T-helper 1 cell treated with Interleukin-12 subunit alpha and Interleukin-12 subunit beta and Interleukin-4 antibody, amounts not matched to agents 30 ng/mL and 1 ng/mL, for 36 hours (primary cell): ENCODE results near the gene KRTAP10-3. TPM values are rescaled to one million over a fixed set of nuclear protein-coding genes. Genes with fewer than 3 reads are reported as not detected.
"Not testable (repeated sequence)": the region's sequence is repeated elsewhere in the genome, so short reads cannot be mapped to it uniquely, and the experiment has no call there.

ENCODE experiments used
- intact Hi-C: fragments of 100-400 bp; cut with micrococcal nuclease; formaldehyde crosslinking; loops from one replicate; pipeline ENCODE4 v1.15.1; 2024
- total RNA-seq: library from RNA; stranded (reverse); gene quantifications from 2 replicates; pipeline ENCODE4 v1.2.3, GENCODE V29; 2022

Gene KRTAP10-3
- total RNA-seq, 1 donor from 2014 or later = not detected

- intact Hi-C loops = no loop called here
These were observed 7.8 kb downstream of the KRTAP10-3 start for GRCh38 chr21:44550807-44551206.

GRCh38 chr21:44550285-44550684, 8.3 kb downstream of the KRTAP10-3 start:
- intact Hi-C loops = not testable (repeated sequence)

- intact Hi-C loops = no loop called here
These were observed 8.9 kb downstream of the KRTAP10-3 start for GRCh38 chr21:44549525-44550211.

- intact Hi-C loops = no loop called here
These were observed 9.7 kb downstream of the KRTAP10-3 start for GRCh38 chr21:44548922-44549321.

GRCh38 chr21:44548381-44548780, 10.2 kb downstream of the KRTAP10-3 start:
- intact Hi-C loops = no loop called here

GRCh38 chr21:44547656-44548331, 10.8 kb downstream of the KRTAP10-3 start:
- intact Hi-C loops = no loop called here

GRCh38 chr21:44544566-44544965, 14.0 kb downstream of the KRTAP10-3 start:
- intact Hi-C loops = no loop called here

GRCh38 chr21:44542716-44543115, 15.9 kb downstream of the KRTAP10-3 start:
- intact Hi-C loops = no loop called here

- intact Hi-C loops = no loop called here
These were observed 17.8 kb downstream of the KRTAP10-3 start for GRCh38 chr21:44540741-44541288.

- intact Hi-C loops = no loop called here
These were observed 18.5 kb downstream of the KRTAP10-3 start, which contains the start of gene KRTAP10-1 for GRCh38 chr21:44539991-44540666. Gene KRTAP10-1, minus strand, starts transcription at chr21:44540195. Its CDS starts 45 bp downstream, at chr21:44540150.

GRCh38 chr21:44539046-44539445, 19.5 kb downstream of the KRTAP10-3 start:
- intact Hi-C loops = no loop called here

- intact Hi-C loops = no loop called here
These were observed 20.4 kb downstream of the KRTAP10-3 start for GRCh38 chr21:44537930-44538911.

- intact Hi-C loops = no loop called here
These were observed 22.6 kb downstream of the KRTAP10-3 start for GRCh38 chr21:44535963-44536362.

- intact Hi-C loops = no loop called here
These were observed 23.9 kb downstream of the KRTAP10-3 start for GRCh38 chr21:44534688-44535087.

- intact Hi-C loops = no loop called here
These were observed 24.5 kb downstream of the KRTAP10-3 start for GRCh38 chr21:44533891-44534627.

- intact Hi-C loops = no loop called here
These were observed 25.3 kb downstream of the KRTAP10-3 start for GRCh38 chr21:44533121-44533890.

GRCh38 chr21:44532712-44533111, 25.9 kb downstream of the KRTAP10-3 start:
- intact Hi-C loops = no loop called here

GRCh38 chr21:44531606-44532564, 26.7 kb downstream of the KRTAP10-3 start:
- intact Hi-C loops = no loop called here
